NOMO-1 (cell line): ENCODE results near the gene SBK2.
"Not testable (repeated sequence)": the region's sequence is repeated elsewhere in the genome, so short reads cannot be mapped to it uniquely, and the experiment has no call there.

Experiments
- DNase-seq, 2 experiments: peaks; one replicate each; lab custom pipeline; 2025; ENCODE audit not compliant: unreplicated experiment in 2 of 2; lab: John Stamatoyannopoulos, UW

Gene SBK2, protein sequence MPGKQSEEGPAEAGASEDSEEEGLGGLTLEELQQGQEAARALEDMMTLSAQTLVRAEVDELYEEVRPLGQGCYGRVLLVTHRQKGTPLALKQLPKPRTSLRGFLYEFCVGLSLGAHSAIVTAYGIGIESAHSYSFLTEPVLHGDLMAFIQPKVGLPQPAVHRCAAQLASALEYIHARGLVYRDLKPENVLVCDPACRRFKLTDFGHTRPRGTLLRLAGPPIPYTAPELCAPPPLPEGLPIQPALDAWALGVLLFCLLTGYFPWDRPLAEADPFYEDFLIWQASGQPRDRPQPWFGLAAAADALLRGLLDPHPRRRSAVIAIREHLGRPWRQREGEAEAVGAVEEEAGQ

DNA sequence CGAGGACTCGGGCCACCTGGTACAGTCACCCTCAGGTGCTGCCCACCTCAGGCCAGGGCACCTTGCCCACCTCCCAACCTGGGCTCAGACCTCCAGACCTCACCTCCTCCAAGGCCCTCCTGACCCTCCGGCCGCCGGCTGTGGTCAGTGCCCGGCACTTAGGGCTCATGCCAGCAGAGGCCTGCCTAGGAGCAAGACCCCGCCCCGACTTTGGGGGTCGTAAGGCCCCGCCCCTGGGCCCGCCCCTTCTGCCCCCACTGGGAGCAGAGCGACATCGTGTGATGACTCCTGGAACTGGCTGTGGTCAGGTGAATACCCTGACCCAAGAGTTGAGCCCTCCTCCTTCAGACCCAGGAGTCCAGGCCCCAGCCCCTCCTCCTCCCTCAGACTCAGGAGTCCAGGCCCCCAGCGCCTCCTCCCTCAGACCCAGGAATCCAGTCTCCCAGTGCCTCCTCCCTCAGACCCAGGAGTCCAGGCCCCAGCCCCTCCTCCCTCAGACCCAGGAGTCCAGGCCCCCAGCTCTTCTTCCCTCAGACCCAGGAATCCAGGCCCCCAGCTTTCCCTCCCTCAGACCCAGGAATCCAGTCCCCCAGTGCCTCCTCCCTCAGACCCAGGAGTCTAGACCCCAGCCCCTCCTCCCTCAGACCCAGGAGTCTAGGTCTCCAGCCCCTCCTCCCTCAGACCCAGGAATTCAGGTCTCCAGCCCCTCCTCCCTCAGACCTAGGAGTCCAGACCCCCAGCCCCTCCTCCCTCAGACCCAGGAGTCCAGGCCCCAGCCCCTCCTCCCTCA lies at the start of gene SBK2:
Gene SBK2 (minus strand): TSS at position 183 of the 790 bp plus-strand sequence. CDS start 839 bp downstream, outside the sequence.
- DNase-seq, result no peak

DNA sequence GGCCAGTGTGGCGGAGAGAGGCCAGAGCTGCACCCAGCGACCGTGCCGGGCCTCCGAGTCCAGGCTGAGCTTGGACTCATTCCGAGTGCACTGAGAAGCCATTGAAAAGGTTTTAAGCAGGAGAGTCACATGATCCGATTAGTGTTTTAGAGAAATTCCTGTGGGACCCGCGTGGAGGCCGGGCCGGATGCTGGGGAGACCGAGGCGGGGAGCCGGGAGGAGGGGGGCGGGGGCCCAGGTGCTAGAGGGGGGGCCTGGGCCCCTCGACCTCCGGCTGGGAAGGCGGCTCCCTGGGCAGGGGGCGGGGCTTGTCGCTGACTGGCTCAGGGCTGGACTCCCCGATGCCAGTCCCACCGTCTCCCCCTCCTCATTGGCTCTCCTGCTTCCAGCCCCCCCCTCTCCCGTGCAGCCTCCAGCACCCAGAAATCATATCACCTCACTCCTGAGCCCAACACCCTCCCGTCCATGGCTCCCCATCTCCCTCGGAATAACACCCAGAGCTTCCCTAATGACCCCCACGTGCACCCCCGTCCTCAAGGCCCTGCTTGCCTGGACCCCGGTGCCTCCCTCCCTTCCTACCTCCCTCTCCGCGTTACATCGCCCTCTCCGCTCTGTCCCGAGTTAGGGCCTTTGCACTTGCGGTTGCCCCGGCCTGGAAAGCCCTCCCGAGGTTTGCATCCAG lies 48.9 kb upstream of the SBK2 start:
- DNase-seq, result no peak

DNA sequence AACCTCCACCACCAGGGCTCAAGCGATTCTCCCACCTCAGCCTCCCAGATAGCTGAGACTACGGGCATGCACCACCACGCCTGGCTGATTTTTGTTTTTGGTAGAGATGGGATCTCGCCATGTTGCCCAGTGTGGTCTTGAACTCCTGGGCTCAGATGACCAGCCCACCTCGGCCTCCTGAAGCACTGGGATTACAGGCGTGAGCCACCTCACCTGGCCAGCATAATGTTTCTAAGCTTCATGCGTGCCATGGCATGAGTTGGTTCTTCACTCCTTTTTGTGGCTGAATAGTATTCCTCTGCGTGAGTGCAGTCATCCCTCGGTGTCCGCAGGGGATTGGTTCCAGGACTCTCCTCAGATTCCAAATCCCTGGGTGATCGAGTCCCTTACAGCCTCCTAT lies 47.9 kb upstream of the SBK2 start:
- DNase-seq, result no peak

DNA sequence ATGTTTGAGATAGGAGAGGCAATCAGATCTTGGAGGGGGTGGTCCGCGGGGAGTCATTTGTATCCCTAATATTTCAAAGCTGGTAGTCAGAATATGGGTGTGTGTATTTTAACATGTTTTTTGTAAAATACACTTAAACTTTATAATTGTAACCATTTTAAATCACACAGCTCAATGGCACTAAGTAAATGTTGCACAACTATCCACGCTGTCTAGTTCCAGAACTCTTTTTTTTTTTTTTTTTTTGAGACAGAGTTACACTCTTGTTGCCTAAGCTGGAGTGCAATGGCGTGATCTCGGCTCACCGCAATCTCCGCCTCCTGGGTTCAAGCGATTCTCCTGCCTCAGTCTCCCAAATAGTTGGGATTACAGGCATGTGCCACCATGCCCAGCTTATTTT lies 47.0 kb upstream of the SBK2 start:
- DNase-seq, result not testable (repeated sequence)

DNA sequence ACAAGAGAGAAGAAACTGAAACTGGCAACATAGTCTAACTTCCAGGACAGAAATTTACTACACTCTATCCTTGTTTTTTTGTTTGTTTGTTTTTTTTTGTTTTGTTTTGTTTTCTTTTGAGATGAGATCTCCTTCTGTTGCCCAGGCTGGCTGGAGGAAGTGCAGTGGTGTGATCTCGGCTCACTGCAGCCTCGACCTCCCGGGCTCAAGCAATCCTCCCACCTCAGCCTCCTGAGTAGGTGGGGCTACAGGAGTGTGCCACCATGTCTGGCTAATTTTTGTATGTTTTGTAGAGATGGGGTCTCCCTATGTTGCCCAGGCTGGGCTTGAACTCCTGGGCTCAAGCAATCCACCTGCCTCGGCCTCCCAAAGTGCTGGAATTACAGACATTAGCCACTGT lies 45.4 kb upstream of the SBK2 start:
- not testable (repeated sequence) for DNase-seq

DNA sequence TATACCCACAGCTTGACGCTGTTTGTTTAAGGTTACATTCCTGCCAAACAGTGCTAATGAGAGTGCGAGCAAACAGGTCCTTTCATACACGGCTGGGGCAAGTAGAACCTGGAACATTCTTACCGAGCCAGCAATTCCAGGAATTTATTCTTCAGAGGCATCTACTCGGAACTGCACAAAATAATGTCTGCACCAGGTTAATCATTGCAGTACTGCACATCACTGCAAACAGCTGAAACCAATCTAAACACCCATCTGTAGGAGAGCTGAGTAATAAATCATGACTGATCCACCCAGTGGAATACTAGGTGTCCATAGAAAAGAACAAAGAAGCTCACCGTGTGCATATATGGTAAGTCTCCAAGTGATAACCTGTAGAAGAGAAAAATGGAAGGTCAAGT lies 44.9 kb upstream of the SBK2 start:
- DNase-seq, result no peak

DNA sequence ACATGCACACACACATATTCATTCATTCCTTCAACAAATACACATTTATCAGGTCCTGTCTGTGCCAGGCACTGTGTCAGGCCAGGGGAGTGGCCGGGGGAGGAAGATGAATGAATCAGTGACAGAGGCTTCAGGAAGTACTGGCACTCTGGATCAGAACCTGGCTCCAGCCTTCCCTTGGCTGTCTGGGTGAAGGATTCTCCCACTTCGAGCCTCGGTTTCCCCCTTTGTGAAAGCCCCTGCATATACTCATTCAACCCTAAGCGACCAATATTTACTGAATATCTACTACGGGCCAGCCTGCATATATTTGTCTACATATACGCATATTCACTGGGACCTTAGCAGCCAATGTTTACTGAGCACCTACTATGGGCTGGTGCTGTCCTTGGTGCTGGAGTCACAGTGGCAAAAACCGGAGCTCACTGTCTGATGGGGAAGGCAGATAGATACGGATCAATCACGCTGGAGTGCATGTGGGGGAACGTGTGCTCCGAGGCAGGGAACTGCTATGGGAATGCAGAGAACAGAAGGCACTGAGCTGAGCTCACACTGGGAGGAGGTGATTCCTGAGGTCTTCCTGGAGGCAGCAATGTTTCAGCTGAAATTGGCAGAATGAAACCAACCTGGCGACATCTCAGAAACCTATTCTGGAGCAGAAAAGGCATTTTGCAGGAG lies 44.4 kb upstream of the SBK2 start:
- no peak for DNase-seq

DNA sequence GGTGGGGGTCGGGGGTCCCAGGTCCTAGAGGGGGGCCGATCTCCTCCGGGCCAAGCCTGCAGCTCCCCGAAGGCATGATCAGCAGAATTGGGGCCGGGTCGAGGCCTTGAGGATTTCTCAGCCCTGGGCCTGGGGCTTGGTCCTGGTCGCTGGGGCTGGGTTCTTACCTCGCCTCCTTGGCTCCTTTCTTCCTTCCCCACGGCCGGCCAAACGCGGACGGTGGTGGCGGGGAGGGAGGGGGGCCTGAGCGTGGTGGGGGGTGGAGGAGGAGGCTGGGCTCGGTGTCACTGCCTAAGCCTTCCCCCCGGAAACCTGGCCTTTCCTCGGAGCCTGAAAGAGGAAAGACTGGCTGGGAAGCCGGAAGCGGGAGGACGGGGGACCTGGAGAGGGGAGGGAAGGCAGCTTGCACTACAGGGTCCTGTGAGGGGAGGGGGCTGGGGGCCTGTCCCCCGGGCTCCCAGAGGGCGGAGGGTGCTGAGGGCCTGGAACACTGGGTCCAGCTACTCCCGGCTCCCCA lies 43.8 kb upstream of the SBK2 start, which contains the start of gene ZNF579:
Gene ZNF579 (minus strand): TSS at position 221 of the 517 bp plus-strand sequence. CDS start 1,209 bp downstream, outside the sequence.
- peak; percentile 68 to 70 for DNase-seq

DNA sequence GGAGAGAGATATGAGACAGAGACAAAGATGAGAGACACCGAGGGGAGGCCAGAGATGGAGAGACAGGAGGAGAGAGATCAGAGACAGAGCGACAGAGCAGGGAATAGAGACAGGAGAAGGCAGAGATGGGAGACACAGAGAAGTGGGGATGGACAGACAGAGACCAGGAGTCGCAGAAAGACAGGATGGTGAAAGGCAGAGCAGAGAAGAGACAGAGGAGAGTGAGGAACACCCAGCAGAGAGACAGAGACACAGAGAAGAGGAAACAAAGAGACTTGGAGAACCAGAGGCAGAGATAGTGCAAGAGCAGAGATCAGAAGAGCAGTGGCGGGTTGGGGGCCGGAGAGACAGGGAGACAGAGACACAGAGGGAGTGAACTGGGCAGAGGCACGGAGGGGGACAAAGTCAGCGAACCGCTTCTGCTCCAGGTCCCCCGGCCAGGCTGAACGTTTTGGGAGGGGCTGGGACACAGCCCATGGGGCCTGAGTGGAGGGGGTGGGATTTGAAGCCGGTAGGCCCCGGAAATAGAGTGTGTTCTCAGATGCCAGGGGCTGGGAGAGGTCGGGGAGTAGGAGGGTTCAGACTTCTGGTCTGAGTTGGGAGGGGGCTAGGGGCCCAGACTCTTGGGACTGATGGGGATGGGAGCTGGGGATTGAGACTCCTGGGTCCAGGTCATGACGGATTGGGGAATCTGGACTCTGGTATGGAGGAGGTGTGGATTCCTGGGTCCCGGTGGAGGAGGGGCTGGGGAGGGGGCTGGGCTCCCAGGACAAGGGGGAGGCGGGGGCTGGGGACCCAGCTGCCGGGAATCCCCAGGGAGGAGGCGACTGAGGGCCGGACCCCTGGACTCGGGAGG lies 43.1 kb upstream of the SBK2 start:
- DNase-seq, result no peak

DNA sequence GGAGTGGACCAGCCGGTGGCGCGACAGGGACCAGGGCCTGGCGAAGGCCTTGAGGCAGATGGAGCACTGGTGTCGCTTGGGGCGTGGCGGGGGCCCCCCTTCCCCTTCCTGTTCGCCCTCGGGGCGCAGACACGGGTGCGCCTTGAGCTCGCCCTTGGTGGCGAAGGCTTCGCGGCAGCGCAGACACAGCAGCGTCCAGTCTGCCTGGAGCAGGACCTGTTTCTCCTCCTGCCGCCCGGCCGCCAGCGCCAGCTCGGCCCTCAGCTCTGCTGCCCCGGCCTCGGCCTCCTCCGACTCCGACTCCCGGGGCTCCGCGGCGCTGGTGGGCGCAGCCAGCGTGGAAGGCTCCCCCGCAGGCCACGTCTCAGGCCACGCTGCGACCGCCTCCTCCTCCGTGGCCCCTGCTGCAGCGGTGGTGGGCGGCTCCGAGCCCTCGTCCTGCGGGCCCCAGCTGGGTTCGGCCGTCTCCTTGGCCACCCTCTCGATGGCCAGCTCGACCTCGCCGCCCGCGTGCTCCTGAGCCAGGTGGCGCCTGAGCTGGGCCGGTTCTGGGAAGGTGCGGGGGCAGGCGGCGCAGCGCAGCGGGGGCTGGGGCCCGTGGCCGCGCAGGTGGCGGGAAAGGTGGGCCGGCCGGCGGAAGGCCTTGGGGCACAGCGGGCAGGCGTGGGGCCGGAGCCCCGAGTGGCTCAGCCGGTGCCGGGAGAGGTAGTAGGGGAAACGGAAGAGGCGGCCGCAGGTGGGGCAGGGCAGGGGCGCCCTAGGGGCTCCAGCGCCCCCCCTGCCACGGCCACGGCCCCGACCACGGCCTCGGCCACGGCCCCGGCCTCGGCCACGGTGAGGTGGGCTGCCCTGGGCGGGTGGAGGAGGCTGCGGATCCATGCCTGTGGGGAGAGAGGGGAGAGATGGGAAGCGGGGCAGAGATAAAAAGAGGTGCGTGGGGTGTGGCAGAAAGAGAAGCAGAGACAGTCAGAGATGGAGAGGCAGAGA lies 42.1 kb upstream of the SBK2 start:
- DNase-seq, result no peak

DNA sequence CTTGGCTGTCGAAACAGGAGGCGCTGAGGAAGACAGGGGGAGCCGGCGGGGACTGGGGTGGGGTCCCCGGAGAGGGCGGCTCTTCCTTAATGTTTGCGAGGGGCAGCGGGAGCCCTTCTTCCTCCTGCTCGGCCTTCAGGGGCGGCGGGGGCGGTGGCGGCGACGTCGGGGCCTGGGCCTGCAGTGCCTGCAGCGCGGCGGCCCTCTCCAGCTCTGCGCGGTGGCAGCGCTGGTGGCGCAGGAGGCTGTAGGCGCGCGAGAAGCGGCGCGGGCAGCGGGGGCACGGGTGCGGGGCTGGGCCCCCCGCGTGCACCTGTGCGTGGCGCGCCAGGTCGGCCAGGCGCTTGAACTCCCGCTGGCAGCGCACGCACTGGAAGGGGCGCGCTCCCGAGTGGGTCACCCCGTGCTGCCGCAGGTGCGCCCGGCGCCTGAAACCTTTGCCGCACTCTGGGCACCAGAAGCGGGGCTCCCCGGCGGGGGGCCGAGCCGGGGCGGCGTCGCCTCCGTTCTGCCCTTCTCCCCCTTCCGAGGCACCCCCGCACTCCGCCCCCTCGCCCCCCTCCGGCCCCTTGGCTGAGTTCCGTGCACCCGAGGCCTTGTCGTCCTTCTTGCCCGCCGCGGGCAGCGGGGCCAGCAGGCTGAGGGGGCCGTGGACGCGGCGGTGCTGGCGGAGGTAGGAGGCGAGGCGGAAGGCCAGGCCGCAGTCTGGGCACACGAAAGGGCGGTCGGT lies 41.3 kb upstream of the SBK2 start:
- DNase-seq, result no peak

DNA sequence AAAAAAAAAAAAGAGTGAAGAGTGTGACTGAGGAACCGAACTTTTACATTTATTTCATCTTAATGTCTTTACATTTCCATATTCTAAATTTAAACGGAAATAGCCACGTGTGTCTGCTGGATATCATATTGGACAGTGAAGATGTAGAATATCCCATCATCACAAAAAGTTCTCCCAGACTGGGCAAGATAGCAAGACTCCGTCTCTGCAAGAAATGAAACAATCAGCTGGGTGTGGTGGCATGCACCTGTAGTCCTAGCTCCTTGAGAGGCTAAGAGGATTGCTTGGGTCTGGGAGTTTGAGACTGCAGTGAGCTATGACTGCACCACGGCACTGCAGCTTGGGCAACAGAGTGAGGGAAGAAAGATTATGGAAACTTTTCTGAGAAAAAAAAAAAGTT lies 39.8 kb upstream of the SBK2 start:
- DNase-seq, result no peak

DNA sequence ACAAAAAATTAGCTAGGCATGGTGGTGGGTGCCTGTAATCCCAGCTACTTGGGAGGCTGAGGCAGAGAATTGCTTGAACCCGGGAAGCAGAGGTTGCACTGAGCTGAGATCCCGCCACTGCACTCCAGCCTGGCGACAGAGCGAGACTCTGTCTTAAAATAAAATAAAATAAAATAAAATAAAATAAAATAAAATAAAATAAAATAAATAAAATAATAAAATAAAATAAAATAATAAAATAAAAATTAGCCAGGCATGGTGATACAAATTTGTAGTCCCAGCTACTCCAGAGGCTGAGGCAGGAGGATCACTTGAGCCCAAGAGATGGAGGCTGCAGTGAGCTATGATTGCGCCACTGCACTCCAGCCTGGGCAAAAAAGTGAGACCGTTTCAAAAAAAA lies 37.0 kb upstream of the SBK2 start:
- not testable (repeated sequence) for DNase-seq

DNA sequence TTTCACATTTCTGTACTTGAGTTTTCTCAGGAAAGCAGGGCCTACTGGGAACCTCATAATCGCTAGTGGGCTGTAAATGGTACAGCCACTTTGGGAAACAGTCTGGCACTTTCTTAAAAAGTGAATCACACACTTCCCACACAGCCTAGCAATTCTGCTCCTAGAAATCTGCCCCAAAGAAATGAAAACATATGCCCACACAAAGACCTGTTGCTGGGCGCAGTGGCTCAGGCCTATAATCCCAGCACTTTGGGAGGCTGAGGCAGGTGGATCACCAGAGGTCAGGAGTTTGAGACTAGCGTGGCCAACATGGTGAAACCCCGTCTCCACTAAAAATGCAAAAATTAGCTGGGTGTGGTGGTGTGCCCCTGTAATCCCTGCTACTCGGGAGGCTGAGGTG lies 32.5 kb upstream of the SBK2 start:
- DNase-seq, result not testable (repeated sequence)

DNA sequence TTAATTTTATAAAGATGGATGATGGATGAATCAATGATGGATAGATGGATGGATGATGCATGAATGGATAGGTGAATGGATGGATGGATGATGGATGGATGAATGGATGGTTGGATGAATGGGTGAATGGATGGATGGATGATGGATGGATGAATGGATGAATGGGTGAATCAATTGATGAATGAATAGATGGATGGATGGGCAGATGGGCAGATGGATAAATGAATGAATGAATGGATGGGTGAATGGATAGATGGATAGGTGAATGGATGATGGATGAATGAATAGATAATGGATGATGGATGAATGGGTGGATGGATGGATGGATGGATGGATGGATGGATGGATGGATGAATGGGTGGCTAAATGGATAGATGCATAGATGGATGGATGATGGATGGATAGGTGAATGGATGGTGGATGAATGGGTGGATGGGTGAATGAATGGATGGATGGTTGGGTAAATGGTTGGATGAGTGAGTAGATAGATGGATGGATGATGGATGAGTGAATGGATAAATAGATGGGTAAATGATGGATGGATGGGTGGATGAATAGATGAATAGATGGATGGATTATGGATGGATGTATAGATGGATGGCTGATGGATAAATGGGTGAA lies 30.9 kb upstream of the SBK2 start:
- DNase-seq, result no peak

DNA sequence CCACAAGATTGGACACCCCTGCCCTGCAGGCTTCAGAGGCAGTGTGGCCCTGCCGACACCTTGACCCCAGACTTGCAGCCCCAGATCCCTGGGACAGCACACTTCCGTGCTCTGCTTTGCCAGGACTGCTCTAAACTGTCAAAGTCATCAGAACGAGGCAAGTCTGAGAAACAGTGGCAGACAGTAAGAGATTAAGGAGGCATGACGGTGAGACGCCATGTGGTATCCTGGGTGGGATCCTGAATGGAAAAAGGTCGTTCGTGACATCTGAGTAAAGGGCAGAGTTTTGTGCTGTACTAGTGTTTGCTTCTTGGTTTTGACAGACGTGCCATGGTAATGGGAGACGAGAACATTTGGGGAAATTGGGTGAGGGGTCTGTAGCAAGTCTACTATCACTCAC lies 29.9 kb upstream of the SBK2 start:
- no peak for DNase-seq

DNA sequence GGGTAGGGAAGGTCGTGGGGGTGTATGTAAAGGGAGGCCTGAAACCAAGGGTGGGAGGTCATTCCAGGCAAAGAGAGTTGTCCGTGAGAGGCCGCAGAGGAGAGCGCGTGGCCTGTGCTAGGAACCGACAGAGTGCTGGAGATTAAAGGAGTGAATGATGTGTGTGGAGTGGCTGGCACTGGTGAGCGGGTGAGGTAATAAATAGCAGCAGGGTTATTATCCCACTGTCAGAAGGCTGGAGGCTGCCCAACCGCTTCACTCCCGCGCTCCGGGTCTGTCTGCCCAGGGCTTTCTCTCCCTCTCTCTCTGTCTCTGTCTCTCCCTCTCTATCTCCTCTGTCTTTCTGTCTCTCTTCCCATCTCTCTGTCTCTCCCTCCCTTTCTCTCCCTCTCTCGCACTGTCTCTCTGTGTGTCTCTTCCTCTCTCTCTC lies 26.3 kb upstream of the SBK2 start:
- DNase-seq, result no peak
